HG02571 (cell line): ENCODE data around the gene NSUN3.
"Not testable (repeated sequence)": the region's sequence is repeated elsewhere in the genome, so short reads cannot be mapped to it uniquely, and the experiment has no call there.

Experiments used
- ATAC-seq: cut with Tn5 transposase; IDR thresholded peaks from one replicate; pipeline ENCODE4 v1.9.1; 2021; ENCODE audit warnings: mild to moderate bottlenecking, moderate library complexity; ENCODE audit not compliant: unreplicated experiment

Gene NSUN3

GRCh38 chr3:94062513-94063404 is at the start of gene NSUN3, which contains the start of gene DHFR2:
Gene NSUN3 (plus strand): TSS chr3:94063061. CDS start chr3:94063127, 66 bp downstream.
Gene DHFR2 (minus strand): TSS chr3:94062916. CDS start chr3:94061511, 1,405 bp downstream.
- peak; percentile 92 for ATAC-seq

- ATAC-seq: no peak
Measured at GRCh38 chr3:94015025-94015424, 47.8 kb upstream of the NSUN3 start.

GRCh38 chr3:94019659-94020058 is 43.2 kb upstream of the NSUN3 start:
- no peak for ATAC-seq

GRCh38 chr3:94020293-94020692 is 42.6 kb upstream of the NSUN3 start:
- no peak for ATAC-seq

GRCh38 chr3:94024385-94024784 is 38.5 kb upstream of the NSUN3 start:
- ATAC-seq: no peak

GRCh38 chr3:94026623-94027022 is 36.2 kb upstream of the NSUN3 start:
- ATAC-seq: no peak

GRCh38 chr3:94028093-94028837 is 34.6 kb upstream of the NSUN3 start, which contains the start of gene STX19:
Gene STX19 (minus strand): TSS chr3:94028597. CDS start chr3:94015269, 13,328 bp downstream.
- no peak for ATAC-seq

GRCh38 chr3:94036909-94037507 is 25.9 kb upstream of the NSUN3 start:
- peak; percentile 71 for ATAC-seq

- no peak for ATAC-seq
Measured at GRCh38 chr3:94043285-94043684, 19.6 kb upstream of the NSUN3 start.

GRCh38 chr3:94044100-94044936 is 18.5 kb upstream of the NSUN3 start:
- ATAC-seq: not testable (repeated sequence)

GRCh38 chr3:94046533-94046932 is 16.3 kb upstream of the NSUN3 start:
- ATAC-seq: no peak

- ATAC-seq: no peak
Measured at GRCh38 chr3:94049267-94049666, 13.6 kb upstream of the NSUN3 start.

GRCh38 chr3:94050546-94050945 is 12.3 kb upstream of the NSUN3 start:
- no peak for ATAC-seq

- ATAC-seq: no peak
Measured at GRCh38 chr3:94061297-94061696, 1.6 kb upstream of the NSUN3 start.

- no peak for ATAC-seq
Measured at GRCh38 chr3:94063496-94064119, 747 bp downstream of the NSUN3 start.

- ATAC-seq: no peak
Measured at GRCh38 chr3:94064243-94064860, 1.5 kb downstream of the NSUN3 start.

- ATAC-seq: no peak
Measured at GRCh38 chr3:94065122-94065521, 2.3 kb downstream of the NSUN3 start.

GRCh38 chr3:94065819-94066480 is 3.1 kb downstream of the NSUN3 start:
- ATAC-seq: no peak
